Mammary epithelial cell (primary cell): ENCODE results near the gene SLC28A1.

ENCODE experiments used
- CTCF ChIP-seq, 2 donors: IDR thresholded peaks in 1 of 2; conservative IDR thresholded peaks in 1 of 2; 2 replicates each; pipeline ENCODE4 v1.5.1; 2011 to 2012; ENCODE audit warnings: inconsistent platforms in 2 of 2, low read length in 2 of 2, mild to moderate bottlenecking in 2 of 2, control low read depth in 1 of 2, low read depth in 1 of 2; ENCODE audit not compliant: insufficient read depth in 1 of 2; ENCODE audit errors: extremely low read depth in 1 of 2
- EZH2 ChIP-seq: IDR thresholded peaks from 2 replicates; pipeline ENCODE4 v1.6.1; 2012; ENCODE audit warnings: low read length, inconsistent platforms, borderline replicate concordance

- TF ChIP-seq EZH2 (no peak), CTCF (conservative IDR thresholded peaks at IDR 0.05 in 1 of 2, IDR thresholded peaks at IDR 0.05 in 1 of 2; ENCODE audit: extremely low read depth in 1 of 2, insufficient read depth in 1 of 2, low read depth in 1 of 2, low read length in 2 of 2) (no peak)
Observed at GRCh38 chr15:84856731-84857417, 27.6 kb upstream of the SLC28A1 start.
